Measurements from ENCODE around the gene UNC119. TPM values are rescaled to one million over a fixed set of nuclear protein-coding genes. Genes with fewer than 3 reads are reported as not detected.

The UNC119 gene
- total RNA-seq, 2 donors from 2014 or later = 31.4 to 39.8 TPM

- Histone ChIP-seq H3K36me3 (no peaks in the 10 kb centered on the region), H3K9ac (ENCODE audit: low read depth in 2 of 2, low read length in 2 of 2) (no peak overlapping the region), H3K27ac (no peak overlapping the region), H3K4me1 (peaks cover 2% of the 10 kb centered on the region), H3K4me3 (no peak overlapping the region), H3K9me3 (no peaks in the 10 kb centered on the region), H3K27me3 (no peaks in the 10 kb centered on the region)
- no peak for DNase-seq
- TF ChIP-seq CTCF (IDR thresholded peaks at IDR 0.05) = no peak
- intact Hi-C loops (cut with DNase I) = no loop called here
These were observed 22.8 kb upstream of the UNC119 start for GRCh38 chr17:28575126-28575795.

GRCh38 chr17:28574526-28574925, 22.1 kb upstream of the UNC119 start:
- no peak for TF ChIP-seq CTCF (IDR thresholded peaks at IDR 0.05)
- Histone ChIP-seq H3K36me3 (no peaks in the 10 kb centered on the region), H3K27ac (no peak overlapping the region), H3K9me3 (no peaks in the 10 kb centered on the region), H3K27me3 (no peaks in the 10 kb centered on the region), H3K9ac (ENCODE audit: low read depth in 2 of 2, low read length in 2 of 2) (no peak overlapping the region), H3K4me3 (no peak overlapping the region), H3K4me1 (peaks cover 8% of the 10 kb centered on the region)
- intact Hi-C loops (cut with DNase I) = no loop called here
- DNase-seq = no peak

GRCh38 chr17:28573966-28574480, 21.6 kb upstream of the UNC119 start:
- Histone ChIP-seq H3K9ac (ENCODE audit: low read depth in 2 of 2, low read length in 2 of 2) (no peak overlapping the region), H3K4me3 (no peak overlapping the region), H3K36me3 (no peaks in the 10 kb centered on the region), H3K9me3 (no peaks in the 10 kb centered on the region), H3K27me3 (no peaks in the 10 kb centered on the region), H3K27ac (no peak overlapping the region), H3K4me1 (peaks cover 8% of the 10 kb centered on the region)
- intact Hi-C loops (cut with DNase I) = no loop called here
- TF ChIP-seq CTCF (IDR thresholded peaks at IDR 0.05) = no peak
- no peak for DNase-seq

- H3K4me1 ChIP-seq = peaks cover 8% of the 10 kb centered on the region
These were observed 21.1 kb upstream of the UNC119 start for GRCh38 chr17:28573521-28573920.

GRCh38 chr17:28573040-28573380, 20.6 kb upstream of the UNC119 start:
- intact Hi-C loops (cut with DNase I) = no loop called here
- no peak for DNase-seq
- Histone ChIP-seq H3K27me3 (no peaks in the 10 kb centered on the region), H3K36me3 (no peaks in the 10 kb centered on the region), H3K9me3 (no peaks in the 10 kb centered on the region), H3K9ac (ENCODE audit: low read depth in 2 of 2, low read length in 2 of 2) (no peak overlapping the region), H3K4me1 (peaks cover 8% of the 10 kb centered on the region), H3K4me3 (no peak overlapping the region), H3K27ac (no peak overlapping the region)
- TF ChIP-seq CTCF (IDR thresholded peaks at IDR 0.05) = no peak

More at GRCh38 chr17:28573521-28573920, 21.1 kb upstream of the UNC119 start:
- no peak for TF ChIP-seq CTCF (IDR thresholded peaks at IDR 0.05)
- DNase-seq = no peak
- Histone ChIP-seq H3K9ac (ENCODE audit: low read depth in 2 of 2, low read length in 2 of 2) (no peak overlapping the region), H3K4me3 (no peak overlapping the region), H3K27ac (no peak overlapping the region), H3K27me3 (no peaks in the 10 kb centered on the region), H3K9me3 (no peaks in the 10 kb centered on the region), H3K36me3 (no peaks in the 10 kb centered on the region)
- intact Hi-C loops (cut with DNase I) = no loop called here

All from colonic mucosa (tissue), 4 donors.